CD4-positive, alpha-beta T cell treated with Interleukin-15 for 1 hour (primary cell): ENCODE measurements around the gene FAF1.

ENCODE experiments used
- DNase-seq: peaks from one replicate; pipeline ENCODE4 v3.0.0-alpha.2; 2020

Gene FAF1

GRCh38 chr1:50422675-50422945 lies 537.5 kb downstream of the FAF1 start:
- DNase-seq: no peak

- no peak for DNase-seq
Measured at GRCh38 chr1:50421768-50422674, 538.0 kb downstream of the FAF1 start.

- DNase-seq: no peak
Measured at GRCh38 chr1:50421366-50421748, 538.7 kb downstream of the FAF1 start.

GRCh38 chr1:50420689-50421365 lies 539.2 kb downstream of the FAF1 start:
- DNase-seq: no peak

- no peak for DNase-seq
Measured at GRCh38 chr1:50419907-50420677, 540.0 kb downstream of the FAF1 start.

- no peak for DNase-seq
Measured at GRCh38 chr1:50419192-50419906, 540.7 kb downstream of the FAF1 start.

GRCh38 chr1:50418600-50419109 lies 541.4 kb downstream of the FAF1 start:
- DNase-seq: no peak

- DNase-seq: no peak
Measured at GRCh38 chr1:50417946-50418599, 542.0 kb downstream of the FAF1 start.

- no peak for DNase-seq
Measured at GRCh38 chr1:50417507-50417906, 542.6 kb downstream of the FAF1 start.

GRCh38 chr1:50416553-50417453 lies 543.3 kb downstream of the FAF1 start:
- no peak for DNase-seq

GRCh38 chr1:50416150-50416527 lies 543.9 kb downstream of the FAF1 start:
- DNase-seq: no peak

GRCh38 chr1:50415235-50416149 lies 544.6 kb downstream of the FAF1 start:
- no peak for DNase-seq

GRCh38 chr1:50414853-50415234 lies 545.2 kb downstream of the FAF1 start:
- no peak for DNase-seq

- DNase-seq: no peak
Measured at GRCh38 chr1:50412813-50413476, 547.1 kb downstream of the FAF1 start.

- DNase-seq: no peak
Measured at GRCh38 chr1:50405814-50406213, 554.3 kb downstream of the FAF1 start.

GRCh38 chr1:50393522-50394120 lies 566.4 kb downstream of the FAF1 start:
- DNase-seq: no peak
